Stimulated activated CD4-positive, alpha-beta T cell treated with anti-CD3 and anti-CD28 coated beads, Interleukin-15, amount 100 ng/mL, for 24 hours (primary cell): ENCODE measurements around the gene ZNF512B.
"Not testable (repeated sequence)": the region's sequence is repeated elsewhere in the genome, so short reads cannot be mapped to it uniquely, and the experiment has no call there.

ENCODE experiments used
- DNase-seq: peaks from one replicate; pipeline ENCODE4 v3.0.0-alpha.2; 2020

ZNF512B gene

GRCh38 chr20:63963348-63963741 is 6.4 kb downstream of the ZNF512B start:
- no peak for DNase-seq

- no peak for DNase-seq
These were observed 7.0 kb downstream of the ZNF512B start for GRCh38 chr20:63962426-63963347.

- no peak for DNase-seq
These were observed 7.9 kb downstream of the ZNF512B start for GRCh38 chr20:63961664-63962425.

DNA sequence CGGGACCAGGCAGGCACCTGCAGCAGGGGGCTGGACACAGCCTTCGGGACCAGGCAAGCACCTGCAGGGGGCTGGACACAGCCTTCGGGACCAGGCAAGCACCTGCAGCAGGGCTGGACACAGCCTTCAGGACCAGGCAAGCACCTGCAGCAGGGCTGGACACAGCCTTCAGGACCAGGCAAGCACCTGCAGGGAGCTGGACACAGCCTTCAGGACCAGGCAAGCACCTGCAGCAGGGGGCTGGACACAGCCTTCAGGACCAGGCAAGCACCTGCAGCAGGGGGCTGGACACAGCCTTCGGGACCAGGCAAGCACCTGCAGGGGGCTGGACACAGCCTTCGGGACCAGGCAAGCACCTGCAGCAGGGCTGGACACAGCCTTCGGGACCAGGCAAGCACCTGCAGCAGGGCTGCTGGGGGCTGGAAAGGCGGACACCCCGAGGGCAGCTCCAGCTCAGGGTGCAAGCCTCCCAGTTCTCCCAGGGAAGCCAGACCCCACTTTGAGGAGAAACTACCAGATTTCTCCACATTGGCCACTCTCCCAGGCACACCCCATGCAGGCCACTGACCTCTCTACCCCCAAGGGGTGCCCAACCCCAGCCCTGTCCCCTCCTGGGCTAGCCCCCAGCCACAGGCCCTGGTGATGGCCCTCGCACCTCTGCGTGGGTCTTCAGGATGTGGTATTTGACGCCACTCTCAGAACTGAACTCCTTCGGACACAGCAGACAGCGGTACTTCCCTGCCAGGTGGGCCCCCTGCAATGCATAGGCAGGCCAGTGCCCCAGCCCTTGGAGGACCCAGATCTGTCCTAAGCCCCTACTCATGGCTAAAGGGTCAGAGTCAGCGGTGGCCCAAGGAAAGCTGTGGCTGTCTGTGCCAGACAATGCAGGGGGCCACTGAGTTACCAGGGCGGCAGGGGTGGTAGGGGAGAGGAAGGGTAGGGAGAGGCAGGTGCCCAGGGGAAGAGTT is 8.8 kb downstream of the ZNF512B start:
- DNase-seq = not testable (repeated sequence)

- DNase-seq = no peak
These were observed 10.0 kb downstream of the ZNF512B start for GRCh38 chr20:63959699-63960075.

DNA sequence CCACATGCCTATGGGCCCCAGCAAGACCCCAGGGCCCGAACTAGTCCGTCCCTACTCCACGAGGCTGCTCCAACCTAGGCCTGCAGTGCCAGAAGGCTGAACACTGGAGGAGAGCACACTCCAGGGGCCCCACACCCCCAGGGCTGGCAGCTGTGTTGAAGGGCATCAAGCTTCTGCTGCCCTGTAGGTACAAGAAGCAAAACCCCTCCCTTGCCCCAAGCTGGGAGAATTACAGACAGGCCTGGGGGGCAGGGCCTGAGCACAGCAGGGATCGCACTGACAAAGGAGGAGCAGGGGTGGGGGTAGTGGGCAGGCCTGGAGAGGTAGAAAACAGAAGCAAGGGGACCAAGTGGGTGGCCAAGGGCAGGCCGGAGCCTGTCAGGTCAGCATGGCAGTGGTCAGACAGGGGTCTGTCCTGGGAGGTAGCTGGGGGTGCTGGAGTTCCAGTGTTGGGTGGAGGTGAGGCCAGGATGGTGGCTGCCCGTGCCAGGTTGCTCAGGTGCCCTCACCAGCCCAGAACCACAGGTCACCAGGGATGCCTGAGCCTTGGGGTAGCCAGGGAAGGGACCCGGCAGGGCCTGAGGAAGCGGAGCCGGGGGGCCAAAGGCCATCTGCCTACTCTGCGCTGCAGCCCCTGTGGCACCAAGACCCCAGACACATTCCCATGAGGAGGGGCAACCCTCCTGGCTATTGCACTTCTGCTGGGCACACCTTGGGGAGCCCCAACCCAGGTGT is 10.6 kb downstream of the ZNF512B start:
- no peak for DNase-seq

DNA sequence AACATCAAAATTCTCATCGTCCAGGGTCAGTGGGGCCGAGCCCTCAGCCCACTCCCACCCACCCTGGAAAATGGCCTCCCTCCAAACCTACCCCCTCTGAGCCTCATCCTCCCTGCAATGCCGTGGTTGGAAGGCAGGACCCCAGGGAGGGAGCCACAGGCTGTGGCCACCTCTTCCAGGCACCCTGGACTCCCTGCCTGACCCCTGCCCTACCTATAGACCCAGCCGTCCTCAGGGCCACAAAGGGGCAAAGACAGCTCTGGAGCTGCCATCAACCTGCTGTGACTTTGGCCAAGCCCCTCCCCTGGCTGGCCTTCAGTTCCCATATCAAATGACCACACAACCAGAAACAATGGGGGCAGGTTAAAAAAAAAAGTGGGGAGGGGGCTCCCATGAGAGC is 11.3 kb downstream of the ZNF512B start:
- DNase-seq = no peak

DNA sequence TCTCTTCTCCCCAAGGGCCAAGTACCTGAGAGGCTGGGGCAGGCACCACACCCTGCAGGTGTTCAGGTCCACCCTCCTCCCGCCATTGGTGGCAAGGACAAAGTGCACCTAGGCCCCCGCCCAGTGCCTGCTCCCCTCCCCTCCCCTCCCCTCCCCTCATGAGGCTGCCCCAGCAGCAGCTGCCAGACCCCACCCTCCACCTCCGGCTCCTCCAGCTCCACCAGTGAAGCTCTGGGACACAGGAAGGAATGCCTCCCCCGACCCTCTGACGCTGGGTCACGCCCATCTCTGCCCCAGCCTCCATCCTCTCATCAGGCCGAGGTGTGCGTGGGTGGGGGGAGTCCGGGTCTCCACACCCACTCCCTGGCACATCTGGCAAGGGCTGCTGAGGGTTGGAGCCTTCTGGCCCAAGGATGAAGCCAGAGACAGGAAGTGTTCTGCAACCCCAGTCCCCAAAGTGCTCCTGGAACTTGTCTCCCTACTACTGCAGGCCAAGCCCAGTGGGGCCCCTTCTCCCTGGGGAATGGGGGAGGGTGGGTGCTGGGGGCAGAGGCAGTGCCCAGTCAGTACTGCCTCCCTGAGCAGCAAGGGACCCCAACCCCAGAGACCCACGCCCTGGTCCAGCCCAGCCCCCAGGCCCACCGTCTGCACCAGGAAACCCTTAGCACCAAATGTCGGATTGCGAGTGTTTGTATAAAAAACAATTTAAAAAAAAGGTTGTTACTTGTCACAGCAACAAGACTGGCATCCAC is 11.9 kb downstream of the ZNF512B start:
- DNase-seq = peak; percentile 72

GRCh38 chr20:63957004-63957689 is 12.6 kb downstream of the ZNF512B start:
- DNase-seq = peak; percentile 83

- no peak for DNase-seq
These were observed 13.1 kb downstream of the ZNF512B start for GRCh38 chr20:63956664-63957003.

DNA sequence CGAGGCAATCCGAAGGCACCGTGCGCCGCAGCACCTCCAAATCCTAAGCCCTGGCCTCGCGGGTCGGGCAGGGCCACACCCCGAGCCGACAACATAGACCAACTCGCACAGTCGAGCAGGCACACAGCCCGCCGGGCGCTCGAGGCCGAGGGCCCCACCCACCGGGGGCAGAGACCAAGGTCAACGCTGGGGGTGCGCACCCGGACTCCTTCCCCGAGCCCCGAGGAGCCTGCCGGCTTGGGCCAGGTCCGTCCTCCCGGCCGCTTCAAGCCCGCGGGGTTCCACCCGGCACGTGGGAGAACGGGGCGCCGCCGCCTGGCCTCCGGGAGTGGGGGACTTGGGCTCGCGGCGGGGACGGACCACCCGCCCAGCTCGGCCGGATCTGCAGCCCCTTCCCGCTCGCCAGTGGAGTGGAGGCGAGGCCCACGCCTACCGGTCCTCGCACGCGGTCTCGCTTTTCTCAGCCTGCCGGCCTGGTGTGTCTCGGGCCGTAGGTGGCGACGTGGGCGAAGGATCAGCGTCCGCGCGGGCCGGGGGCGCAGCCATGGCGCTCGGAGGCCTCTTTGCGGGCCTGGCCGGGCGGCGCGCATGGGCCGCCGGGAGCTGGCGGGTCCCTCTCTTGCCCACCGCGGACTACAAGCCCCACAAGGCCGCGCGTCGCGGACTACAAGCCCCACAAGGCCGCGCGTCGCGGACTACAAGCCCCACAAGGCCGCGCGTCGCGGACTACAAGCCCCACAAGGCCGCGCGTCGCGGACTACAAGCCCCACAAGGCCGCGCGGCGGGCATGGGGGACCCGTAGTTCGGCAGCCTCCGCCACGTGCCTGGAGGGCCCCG is 13.7 kb downstream of the ZNF512B start, which contains the start of gene UCKL1:
Gene UCKL1, minus strand, starts transcription at position 590 of the 837 bp plus-strand sequence. Its CDS starts 44 bp downstream, at position 546.
- peak; percentile 92 for DNase-seq

- DNase-seq = peak; percentile 51
These were observed 14.4 kb downstream of the ZNF512B start for GRCh38 chr20:63955281-63955826.

GRCh38 chr20:63953764-63954429 is 15.8 kb downstream of the ZNF512B start:
- DNase-seq = no peak

DNA sequence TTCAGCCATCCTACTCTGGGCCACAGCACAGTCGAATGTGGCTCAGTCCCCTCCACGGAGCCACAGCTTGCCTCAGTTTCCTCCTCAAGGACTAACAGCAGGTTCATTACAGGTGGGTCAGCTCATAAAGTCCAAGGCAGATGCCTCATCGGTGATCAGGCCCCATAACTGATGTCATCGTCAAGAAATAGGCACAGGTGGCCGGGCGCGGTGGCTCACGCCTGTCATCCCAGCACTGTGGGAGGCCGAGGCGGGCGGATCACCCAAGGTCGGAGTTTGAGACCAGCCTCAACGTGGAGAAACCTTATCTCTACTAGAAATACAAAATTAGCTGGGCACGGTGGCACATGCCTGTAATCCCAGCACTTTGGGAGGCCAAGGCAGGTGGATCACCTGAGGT is 17.0 kb downstream of the ZNF512B start:
- DNase-seq = no peak

- DNase-seq = no peak
These were observed 17.6 kb downstream of the ZNF512B start for GRCh38 chr20:63952210-63952535.

GRCh38 chr20:63951398-63952209 is 18.1 kb downstream of the ZNF512B start:
- no peak for DNase-seq

DNA sequence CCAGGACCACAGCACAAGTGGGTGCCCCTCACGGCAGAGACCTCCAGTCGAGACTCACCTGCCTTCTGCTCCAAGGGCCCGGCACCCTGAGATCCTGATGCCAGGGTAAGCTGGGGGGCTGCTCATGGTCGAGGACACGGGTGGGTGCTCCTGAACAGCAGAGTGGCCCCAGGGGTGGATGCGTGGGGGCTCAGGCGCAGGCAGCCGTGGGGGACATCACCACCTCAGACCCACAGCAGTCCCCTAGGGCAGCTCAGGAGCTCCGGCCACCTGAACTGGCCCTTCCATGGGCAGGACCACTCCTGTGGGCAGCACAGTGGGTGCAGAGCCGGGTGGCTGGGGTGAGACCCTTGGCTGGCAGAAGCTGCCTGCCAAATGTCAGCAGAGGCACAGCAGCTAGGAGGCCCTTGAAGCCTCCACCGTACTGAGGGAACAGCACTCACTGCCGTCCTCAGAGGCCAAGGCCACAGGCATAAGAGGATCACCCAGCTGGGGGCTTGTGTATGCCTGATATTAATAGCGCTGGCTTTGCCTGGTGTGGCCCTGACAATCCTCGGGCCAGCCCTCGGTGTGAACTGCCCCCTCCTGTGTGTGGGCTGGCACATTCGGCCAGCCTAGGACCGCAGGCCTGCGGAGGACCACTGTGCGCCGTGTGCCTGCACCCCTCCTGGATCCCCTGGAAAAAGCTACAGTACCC is 18.9 kb downstream of the ZNF512B start:
- no peak for DNase-seq
